HG03378 (cell line): Measurements from ENCODE around the gene LRRC49.
"Not testable (repeated sequence)": the region's sequence is repeated elsewhere in the genome, so short reads cannot be mapped to it uniquely, and the experiment has no call there.

ENCODE experiments used
- ATAC-seq: cut with Tn5 transposase; IDR thresholded peaks from one replicate; pipeline ENCODE4 v1.9.1; 2021; ENCODE audit warnings: mild to moderate bottlenecking, moderate library complexity; ENCODE audit not compliant: unreplicated experiment

Gene LRRC49

DNA sequence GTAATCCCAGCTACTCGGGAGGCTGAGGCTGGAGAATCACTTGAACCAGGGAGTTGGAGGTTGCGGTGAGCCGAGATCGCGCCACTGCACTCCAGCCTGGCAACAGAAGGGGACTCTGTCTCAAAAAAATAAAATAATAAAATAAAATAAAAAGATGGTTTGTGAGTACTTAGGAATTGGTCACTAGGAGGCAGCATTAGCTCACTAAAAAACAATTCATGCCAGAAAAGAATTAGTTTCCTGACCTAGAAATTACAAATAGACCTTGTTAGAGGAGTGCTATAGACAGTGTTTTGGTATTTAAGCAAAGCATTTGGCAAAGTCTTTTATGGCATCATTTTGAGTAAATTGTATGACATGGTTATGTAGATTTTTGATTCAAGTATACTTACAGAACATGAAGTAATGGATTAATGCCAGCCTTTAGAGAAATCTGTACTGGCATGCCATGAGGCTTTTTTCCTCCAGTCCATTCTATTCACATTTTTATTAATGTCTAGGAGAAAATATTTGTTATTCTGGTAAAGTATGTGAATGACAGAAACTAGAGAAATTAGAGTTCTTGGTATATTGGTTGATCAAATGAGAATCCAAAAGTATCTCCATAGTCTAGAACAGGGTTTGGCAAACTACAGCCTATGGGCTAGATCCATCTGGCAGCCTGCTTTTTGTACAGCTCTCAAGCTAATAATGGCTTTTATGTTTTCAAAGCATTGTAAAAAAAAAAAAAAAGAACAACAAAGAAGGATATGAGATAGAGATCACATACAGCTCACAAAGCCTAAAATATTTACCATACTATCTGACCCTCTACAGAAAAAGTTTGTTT, 81.6 kb downstream of the LRRC49 start:
- ATAC-seq: no peak

DNA sequence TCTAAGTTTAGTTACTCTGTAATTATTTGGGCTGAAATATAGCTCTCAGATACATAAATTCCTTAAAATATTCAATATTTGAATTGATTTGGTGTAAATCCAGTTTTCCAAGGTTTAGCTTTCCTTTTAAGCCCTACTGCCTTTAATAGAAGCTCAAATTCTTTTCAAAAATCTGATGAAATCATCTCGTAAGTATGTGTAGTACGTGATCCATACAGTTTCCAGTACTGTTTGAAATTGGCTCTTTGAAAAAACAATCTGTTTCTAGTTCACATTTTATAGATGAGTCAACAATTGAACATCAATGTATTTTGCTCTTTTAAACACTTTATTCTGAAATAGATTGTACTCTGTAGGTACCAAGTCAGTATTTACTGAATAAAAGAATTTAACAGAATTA, 84.2 kb downstream of the LRRC49 start:
- no peak for ATAC-seq

- no peak for ATAC-seq
Measured at GRCh38 chr15:70995383-70995970, 102.9 kb downstream of the LRRC49 start.

- no peak for ATAC-seq
Measured at GRCh38 chr15:70998319-70998718, 105.7 kb downstream of the LRRC49 start.

GRCh38 chr15:71002316-71002715, 109.7 kb downstream of the LRRC49 start:
- ATAC-seq: no peak

DNA sequence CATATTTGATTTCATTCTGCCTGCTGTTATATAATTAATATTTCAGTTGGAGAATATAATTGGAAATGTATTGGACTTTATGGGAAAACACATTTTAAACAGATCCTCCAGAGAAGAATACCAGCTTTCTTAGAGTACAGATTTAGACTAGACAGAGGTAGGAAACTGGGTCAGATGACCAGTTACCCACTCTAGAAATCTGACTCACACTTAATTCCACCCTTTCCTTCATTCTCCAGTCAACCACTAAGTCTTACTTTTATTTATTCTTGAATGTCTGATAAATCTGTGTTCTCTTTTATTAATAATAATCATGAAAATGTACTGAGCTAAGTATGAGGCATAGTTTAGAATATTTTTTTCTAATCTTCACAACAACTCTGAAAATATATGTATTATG, 110.7 kb downstream of the LRRC49 start:
- ATAC-seq: no peak

DNA sequence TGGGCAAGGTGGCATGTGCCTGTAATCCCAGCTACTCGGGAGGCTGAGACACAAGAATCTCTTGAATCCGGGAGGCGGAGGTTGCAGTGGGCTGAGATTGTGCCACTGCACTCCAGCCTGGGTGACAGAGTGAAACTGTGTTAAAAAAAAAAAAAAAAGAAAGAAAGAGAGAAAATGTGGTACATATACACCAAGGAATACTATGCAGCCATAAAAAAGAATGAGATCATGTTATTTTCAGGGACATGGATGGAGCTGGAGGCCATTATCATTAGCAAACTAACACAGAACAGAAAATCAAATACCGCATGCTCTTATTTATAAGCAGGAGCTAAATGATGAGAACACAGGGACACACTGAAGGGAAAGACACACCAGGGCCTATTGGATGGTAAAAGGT, 111.9 kb downstream of the LRRC49 start:
- ATAC-seq: not testable (repeated sequence)

GRCh38 chr15:71005895-71006294, 113.3 kb downstream of the LRRC49 start:
- ATAC-seq: no peak

DNA sequence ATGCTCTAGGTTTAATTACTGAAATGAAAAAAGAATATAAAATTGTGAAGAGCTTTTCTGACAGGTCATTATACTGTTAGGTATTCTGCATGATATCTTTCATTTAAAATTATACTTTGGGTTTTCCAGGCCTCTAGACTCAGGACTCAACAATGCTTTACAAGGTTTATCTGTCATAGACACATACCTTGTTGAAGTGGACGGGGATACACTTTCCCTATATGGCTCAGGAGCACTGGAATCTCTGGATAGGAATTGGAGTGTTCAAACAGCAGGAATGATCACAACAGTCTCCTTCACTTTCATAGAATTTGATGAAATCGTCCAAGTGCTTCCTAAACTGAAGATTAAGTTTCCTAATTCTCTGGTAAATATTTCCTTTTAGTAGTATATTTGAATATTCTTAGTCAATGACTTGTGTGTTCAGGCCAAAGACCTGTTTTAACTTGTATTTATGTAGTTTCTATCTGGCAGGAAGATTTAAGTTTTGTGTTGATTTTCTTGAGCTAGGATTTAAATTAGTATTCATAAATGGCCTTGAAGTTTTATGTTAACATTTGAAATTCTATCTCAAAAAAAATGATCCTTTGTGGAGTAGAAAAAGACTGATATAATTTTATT, 115.7 kb downstream of the LRRC49 start:
- no peak for ATAC-seq

- no peak for ATAC-seq
Measured at GRCh38 chr15:71010472-71010871, 117.8 kb downstream of the LRRC49 start.

DNA sequence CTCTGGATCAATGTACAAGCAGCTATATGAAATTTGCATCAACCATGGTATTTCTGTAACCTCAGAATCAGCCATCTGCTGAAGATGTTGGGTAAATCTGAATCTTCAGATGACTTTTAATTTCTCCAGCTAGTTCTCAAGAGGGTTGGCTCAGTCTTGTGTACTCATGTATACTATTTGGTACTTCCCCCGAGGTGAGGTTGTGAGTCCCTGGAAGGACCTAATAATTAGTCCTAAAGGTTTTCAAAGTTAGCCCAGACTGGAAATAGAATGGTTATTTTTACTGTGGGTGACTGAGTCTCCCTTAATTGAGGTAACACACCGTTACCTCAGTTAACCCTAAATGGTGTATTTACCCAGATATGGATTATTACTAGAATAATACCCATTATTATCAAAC, 118.4 kb downstream of the LRRC49 start:
- ATAC-seq: no peak

DNA sequence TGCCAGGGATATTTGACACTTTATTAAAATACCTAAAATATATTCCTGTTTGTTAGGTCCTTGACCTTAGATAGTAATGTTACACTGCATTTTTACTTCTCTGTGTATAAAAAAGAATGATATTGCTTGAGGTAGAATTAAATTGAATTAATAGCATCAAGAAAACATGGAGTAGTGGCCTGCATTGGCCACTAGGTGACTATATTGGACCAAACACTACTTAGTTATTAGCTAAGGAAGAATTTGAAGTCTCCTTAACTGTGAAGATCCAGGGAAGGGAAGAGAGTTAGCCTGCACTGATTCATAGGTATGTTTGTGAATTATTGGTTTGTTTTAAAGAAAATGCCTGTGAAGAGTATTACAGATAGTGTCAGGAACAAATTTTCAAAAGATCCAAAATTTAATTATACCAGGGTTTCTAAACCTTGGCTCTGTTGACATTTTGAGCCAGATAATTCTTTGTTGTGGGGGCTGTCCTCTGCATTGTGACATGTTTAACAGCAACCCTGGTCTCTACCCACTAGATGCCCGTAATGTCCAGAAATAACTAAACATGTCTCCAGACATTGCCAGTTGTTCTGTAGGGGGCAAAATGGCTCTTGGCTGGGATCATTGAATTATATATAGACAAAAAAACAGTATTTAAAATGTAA, 119.0 kb downstream of the LRRC49 start:
- no peak for ATAC-seq

DNA sequence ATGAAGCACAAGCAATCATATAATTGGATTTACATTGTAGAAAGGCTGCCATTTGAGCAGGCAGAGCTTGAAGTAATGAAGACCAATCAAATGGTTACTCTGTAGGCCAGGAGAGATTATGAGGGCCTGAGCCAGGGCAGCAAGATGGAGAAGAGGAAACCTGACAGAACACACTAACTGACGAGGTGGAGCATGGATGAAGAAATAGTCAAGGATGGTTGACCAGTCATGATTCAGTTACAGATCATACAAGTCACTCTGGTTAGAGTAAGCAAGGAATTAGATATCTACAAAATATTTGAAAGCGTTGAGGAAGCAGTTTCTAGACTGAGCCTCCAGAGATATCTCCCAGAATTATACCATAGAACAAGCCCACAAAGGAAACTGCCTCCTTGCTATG, 120.8 kb downstream of the LRRC49 start:
- no peak for ATAC-seq

DNA sequence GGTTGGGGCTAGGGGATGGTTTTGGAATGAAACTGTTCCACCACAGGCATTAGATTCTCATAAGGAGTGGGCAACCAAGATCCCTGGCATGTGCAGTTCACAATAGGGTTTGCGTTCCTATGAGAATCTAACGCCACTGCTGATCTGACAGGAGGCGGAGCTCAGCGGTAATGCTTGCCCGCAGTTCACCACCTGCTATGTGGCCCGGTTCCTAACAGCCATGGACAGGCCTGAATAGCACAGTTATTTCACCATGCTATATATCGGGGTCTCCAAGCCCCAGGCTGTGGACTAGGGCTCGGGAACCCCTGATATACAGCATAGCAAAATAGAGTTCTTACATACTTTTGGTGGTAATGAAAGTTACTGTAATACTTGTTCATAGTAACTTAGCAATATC, 122.7 kb downstream of the LRRC49 start:
- ATAC-seq: no peak

DNA sequence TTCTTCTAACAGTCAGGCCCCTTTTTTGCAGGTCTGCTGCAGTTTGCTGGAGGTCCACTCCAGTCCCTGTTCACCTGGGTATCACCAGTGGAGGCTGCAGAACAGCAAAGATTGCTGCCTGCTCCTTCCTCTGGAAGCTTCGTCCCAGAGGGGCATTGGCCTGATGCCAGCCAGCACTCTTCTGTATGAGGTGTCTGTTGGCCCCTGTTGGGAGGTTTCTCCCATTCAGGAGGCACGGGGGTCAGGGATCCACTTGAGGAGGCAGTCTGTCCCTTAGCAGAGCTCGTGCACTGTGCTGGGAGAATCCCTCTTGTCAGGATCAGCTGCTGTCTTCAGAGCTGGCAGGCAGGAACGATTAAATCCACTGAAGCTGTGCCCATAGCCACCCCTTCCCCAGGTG, 138.6 kb downstream of the LRRC49 start:
- ATAC-seq: not testable (repeated sequence)

DNA sequence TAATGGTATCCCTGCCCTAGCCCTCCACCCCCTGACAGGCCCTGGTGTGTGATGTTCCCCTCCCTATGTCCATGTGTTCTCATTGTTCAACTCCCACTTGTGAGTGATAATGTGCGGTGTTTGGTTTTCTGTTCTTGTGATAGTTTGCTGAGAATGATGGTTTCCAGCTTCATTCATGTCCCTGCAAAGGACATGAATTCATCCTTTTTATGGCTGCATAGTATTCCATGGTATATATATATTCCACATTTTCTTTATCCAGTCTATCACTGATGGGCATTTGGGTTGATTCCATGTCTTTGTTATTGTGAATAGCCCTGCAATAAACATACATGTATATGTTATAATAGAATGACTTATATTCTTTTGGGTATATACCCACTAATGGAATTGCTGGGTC, 142.9 kb downstream of the LRRC49 start:
- ATAC-seq: not testable (repeated sequence)

DNA sequence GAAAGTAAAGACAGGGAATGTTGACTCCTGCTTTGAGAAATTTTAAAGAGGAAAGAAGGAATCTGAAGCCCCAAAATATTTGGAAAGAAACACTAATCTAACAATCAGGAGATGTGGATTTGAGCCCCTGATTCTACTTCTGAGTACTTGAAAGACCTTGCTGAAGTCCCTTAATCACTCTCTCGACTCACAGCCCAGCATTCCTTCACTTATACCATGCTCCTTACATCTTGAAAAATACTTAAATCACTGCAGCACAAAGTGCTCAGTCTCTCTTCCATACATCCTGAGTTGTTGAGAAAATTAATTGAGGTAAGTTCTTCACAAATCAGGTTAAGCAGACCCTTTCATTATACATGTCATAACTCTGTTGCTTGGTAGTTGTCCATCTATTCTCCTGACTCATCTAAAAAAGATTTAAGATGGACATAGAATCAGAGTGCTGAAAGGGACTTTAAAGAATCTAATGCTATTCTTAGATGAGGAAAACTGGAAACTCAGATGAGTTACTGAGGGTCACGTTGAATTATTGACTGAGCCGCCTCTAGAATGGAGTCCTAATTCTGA, 149.8 kb downstream of the LRRC49 start:
- ATAC-seq: no peak

DNA sequence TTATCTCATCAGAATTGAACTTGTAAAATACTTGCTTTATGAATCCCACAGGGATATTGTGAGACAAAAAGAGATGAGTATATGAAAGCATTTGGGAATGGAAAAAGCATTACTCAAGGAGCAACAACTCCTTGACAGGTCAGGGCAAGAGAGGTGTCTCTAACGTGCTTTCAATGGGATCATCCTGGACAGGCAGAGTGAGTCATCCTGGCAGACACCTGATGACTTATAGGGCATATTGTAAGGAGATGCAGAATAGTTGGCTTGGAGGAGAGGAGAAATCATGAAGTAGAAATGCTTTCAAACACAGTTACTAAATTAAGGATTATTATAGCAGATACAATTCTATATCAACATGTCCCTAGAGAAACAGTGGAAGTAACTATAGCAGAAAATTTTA, 150.7 kb downstream of the LRRC49 start:
- no peak for ATAC-seq

DNA sequence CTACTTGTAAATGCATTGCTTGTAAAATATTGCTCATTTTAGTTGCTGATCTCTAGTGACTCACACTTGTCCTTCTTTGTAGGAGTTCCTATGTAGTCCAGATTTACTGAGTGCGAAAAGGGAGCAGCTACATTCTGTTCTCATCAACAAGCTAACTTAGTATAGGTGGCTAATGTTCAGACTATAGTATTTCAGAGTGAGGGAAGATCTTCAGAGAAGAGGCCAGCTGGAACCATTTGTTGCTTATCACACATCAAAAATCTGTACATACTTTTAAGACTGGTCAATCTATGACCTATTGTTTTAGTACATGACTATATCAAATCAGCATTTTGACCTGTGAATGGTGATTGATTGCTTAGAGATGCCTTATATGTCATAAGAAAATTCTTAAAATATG, 151.4 kb downstream of the LRRC49 start:
- ATAC-seq: no peak

GRCh38 chr15:71046146-71046545, 153.5 kb downstream of the LRRC49 start:
- not testable (repeated sequence) for ATAC-seq

DNA sequence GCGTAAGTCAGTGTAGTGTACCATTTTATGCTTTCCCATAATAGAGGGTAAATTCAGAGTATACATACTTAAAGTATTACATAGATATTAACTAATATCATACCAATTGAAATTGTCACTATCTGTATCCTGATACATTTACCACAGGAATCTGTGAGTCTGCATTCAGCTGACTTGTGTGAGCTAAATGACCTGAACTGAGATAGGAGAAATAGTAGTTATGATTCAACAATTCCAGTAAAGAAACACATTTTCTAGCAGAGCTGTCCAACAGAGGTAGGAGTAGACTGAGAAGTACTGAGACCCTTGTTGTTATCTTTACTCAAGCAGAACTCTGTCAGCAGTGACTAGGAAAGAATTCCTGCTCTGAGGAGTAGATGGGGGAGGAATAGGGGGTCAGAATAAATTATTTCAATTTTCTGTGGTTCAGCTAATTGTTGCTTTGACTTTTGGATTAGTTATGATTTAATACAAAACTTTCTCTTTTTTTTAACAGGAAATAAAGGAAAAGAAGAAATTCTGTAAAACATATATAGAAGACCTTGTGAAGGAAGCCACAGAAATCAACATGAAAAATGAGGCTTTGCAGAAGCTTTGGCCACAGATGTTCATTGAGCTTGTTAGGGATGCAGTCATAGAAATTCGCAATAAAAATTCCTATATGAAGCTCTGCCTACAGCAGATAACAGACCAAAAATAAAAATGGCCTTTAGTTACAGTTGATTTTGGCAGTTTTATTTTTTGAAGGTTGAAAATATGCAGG, 156.5 kb downstream of the LRRC49 start:
- no peak for ATAC-seq
